GM21447 (cell line): ENCODE measurements around the gene NEMP1.
"Not testable (repeated sequence)": the region's sequence is repeated elsewhere in the genome, so short reads cannot be mapped to it uniquely, and the experiment has no call there.

Experiments used
- ATAC-seq: cut with Tn5 transposase; IDR thresholded peaks from one replicate; pipeline ENCODE4 v1.9.1; 2021; ENCODE audit not compliant: unreplicated experiment

The NEMP1 gene

GRCh38 chr12:57031138-57031725 lies 47.4 kb downstream of the NEMP1 start:
- no peak for ATAC-seq

GRCh38 chr12:57029457-57029856 lies 49.1 kb downstream of the NEMP1 start:
- no peak for ATAC-seq

GRCh38 chr12:57027805-57028153 lies 50.8 kb downstream of the NEMP1 start:
- ATAC-seq: no peak

GRCh38 chr12:57027011-57027804 lies 51.4 kb downstream of the NEMP1 start:
- no peak for ATAC-seq

GRCh38 chr12:57025196-57025595 lies 53.4 kb downstream of the NEMP1 start:
- ATAC-seq: no peak

- not testable (repeated sequence) for ATAC-seq
Observed at GRCh38 chr12:57022324-57022723, 56.3 kb downstream of the NEMP1 start.

- no peak for ATAC-seq
Observed at GRCh38 chr12:57019983-57020719, 58.4 kb downstream of the NEMP1 start.

GRCh38 chr12:57018906-57019305 lies 59.7 kb downstream of the NEMP1 start:
- ATAC-seq: no peak

GRCh38 chr12:57018353-57018752 lies 60.2 kb downstream of the NEMP1 start:
- not testable (repeated sequence) for ATAC-seq

GRCh38 chr12:57016348-57016747 lies 62.2 kb downstream of the NEMP1 start, which contains the start of gene TAC3:
TAC3 (minus strand) TSS chr12:57016529; CDS start chr12:57015797, 732 bp downstream.
- ATAC-seq: no peak

- peak; percentile 84 for ATAC-seq
Observed at GRCh38 chr12:57012600-57013465, 65.8 kb downstream of the NEMP1 start.

- peak; percentile 69 for ATAC-seq
Observed at GRCh38 chr12:57011438-57012424, 66.9 kb downstream of the NEMP1 start.

- ATAC-seq: no peak
Observed at GRCh38 chr12:57010627-57011247, 67.9 kb downstream of the NEMP1 start.

- ATAC-seq: no peak
Observed at GRCh38 chr12:57009949-57010626, 68.5 kb downstream of the NEMP1 start.

GRCh38 chr12:57008178-57008577 lies 70.4 kb downstream of the NEMP1 start:
- ATAC-seq: no peak

GRCh38 chr12:57006809-57007475 lies 71.6 kb downstream of the NEMP1 start:
- ATAC-seq: no peak

- ATAC-seq: peak; percentile 52
Observed at GRCh38 chr12:57005980-57006808, 72.4 kb downstream of the NEMP1 start, which contains the start of gene ZBTB39. ZBTB39 (minus strand) TSS chr12:57006546; CDS start chr12:57004917, 1,629 bp downstream.
